SK-N-SH (cell line): ENCODE measurements around the gene BNC2.

Experiments
- CTCF ChIP-seq: fragments of 200-600 bp; sonication (generic); IDR thresholded peaks from 2 replicates; pipeline ENCODE4 v1.6.1; 2017; ENCODE audit warnings: antibody characterized with exemption, mild to moderate bottlenecking, moderate library complexity
- MAX ChIP-seq: IDR thresholded peaks from 2 replicates; pipeline ENCODE4 v1.4.0; 2012; ENCODE audit warnings: low read depth
- POLR2AphosphoS5 ChIP-seq: IDR thresholded peaks from 2 replicates; pipeline ENCODE4 v1.6.1; 2012; ENCODE audit warnings: low read depth, low read length

GRCh38 chr9:16598316-16598715 is 272.2 kb downstream of the BNC2 start:
- TF ChIP-seq MAX = no peak
- TF ChIP-seq POLR2AphosphoS5 = no peak
- TF ChIP-seq CTCF = no peak
